CD4-positive, alpha-beta T cell (primary cell): ENCODE measurements around the gene SERINC4. TPM values are rescaled to one million over a fixed set of nuclear protein-coding genes. Genes with fewer than 3 reads are reported as not detected.
A peak's percentile ranks its signal among the peaks of the same experiment; 100 is the strongest.
"Not testable (repeated sequence)": the region's sequence is repeated elsewhere in the genome, so short reads cannot be mapped to it uniquely, and the experiment has no call there.

Source experiments
- ATAC-seq: fragments of 200-7000 bp; cut with Tn5 transposase; one replicate; pipeline ENCODE4 v1.10.0; 2022; ENCODE audit warnings: mild to moderate bottlenecking; ENCODE audit not compliant: poor library complexity
- CTCF ChIA-PET: fragments of 350-600 bp; sonication (Branson Sonifier 250); formaldehyde crosslinking; loops from one replicate; lab custom pipeline; 2021; ENCODE audit warnings: antibody characterized with exemption, inconsistent platforms; lab: Charles Lee
- POLR2A ChIA-PET: fragments of 350-600 bp; sonication (Branson Sonifier 250); formaldehyde crosslinking; loops from one replicate; lab custom pipeline; 2021; ENCODE audit warnings: antibody characterized with exemption, inconsistent platforms; lab: Charles Lee
- DNase-seq, 14 experiments: peaks; one replicate each; pipeline ENCODE4 v3.0.0-alpha.2; 2013 to 2020; ENCODE audit warnings: mixed read lengths in 2 of 14
- H3K27ac ChIP-seq, 2 donors: one replicate each; pipeline versions ENCODE4 v1.5.1 to v1.7.0; 2013; ENCODE audit warnings: low read length in 2 of 2, low read depth in 1 of 2, mild to moderate bottlenecking in 1 of 2
- H3K27me3 ChIP-seq, 2 experiments: 1 replicate in 1 of 2; 2 replicates in 1 of 2; pipeline versions ENCODE4 v1.6.1 to v1.7.0; 2013; ENCODE audit warnings: low read length in 2 of 2, control low read depth in 1 of 2, mild to moderate bottlenecking in 1 of 2, moderate library complexity in 1 of 2; ENCODE audit not compliant: insufficient read depth in 2 of 2, control insufficient read depth in 1 of 2
- H3K36me3 ChIP-seq: one replicate; pipeline ENCODE4 v1.6.1; 2013; ENCODE audit warnings: low read length, control low read depth; ENCODE audit not compliant: insufficient read depth
- H3K4me1 ChIP-seq: one replicate; pipeline ENCODE4 v1.6.1; 2013; ENCODE audit warnings: low read length, control low read depth; ENCODE audit not compliant: insufficient read depth
- H3K4me3 ChIP-seq: one replicate; pipeline ENCODE4 v1.5.1; 2013; ENCODE audit warnings: mild to moderate bottlenecking, low read length, moderate library complexity
- H3K9me3 ChIP-seq, 2 experiments: 1 replicate in 1 of 2; 2 replicates in 1 of 2; pipeline versions ENCODE4 v1.6.1 to v1.7.0; 2013; ENCODE audit warnings: low read length in 2 of 2, mild to moderate bottlenecking in 2 of 2, control low read depth in 1 of 2, moderate library complexity in 1 of 2; ENCODE audit not compliant: control insufficient read depth in 1 of 2, insufficient read depth in 1 of 2
- H3K27ac Mint-ChIP-seq: one replicate; pipeline ENCODE4 v1.8.0; 2020; ENCODE audit warnings: mixed read lengths
- H3K27me3 Mint-ChIP-seq: one replicate; pipeline ENCODE4 v1.8.0; 2021; ENCODE audit warnings: mixed read lengths
- H3K36me3 Mint-ChIP-seq: one replicate; pipeline ENCODE4 v1.8.0; 2021; ENCODE audit warnings: low read depth, mixed read lengths
- H3K4me1 Mint-ChIP-seq: one replicate; pipeline ENCODE4 v1.8.0; 2021; ENCODE audit warnings: low read depth, mixed read lengths
- H3K4me3 Mint-ChIP-seq: one replicate; pipeline ENCODE4 v1.8.0; 2020; ENCODE audit warnings: mild to moderate bottlenecking, mixed read lengths
- H3K9me3 Mint-ChIP-seq: one replicate; pipeline ENCODE4 v1.8.0; 2020; ENCODE audit warnings: mixed read lengths
- intact Hi-C, 2 experiments: fragments of 100-400 bp; cut with DNase I in 1 of 2; cut with micrococcal nuclease in 1 of 2; formaldehyde crosslinking; loops; one replicate each; pipeline versions ENCODE4 v1.15.1 to v1.9.0; 2023 to 2025; cut with DNase I, micrococcal nuclease
- total RNA-seq, 174 experiments: library from RNA in 2 of 174; stranded (reverse) in 2 of 174; gene quantifications; one replicate each; pipeline ENCODE4 v1.2.3 and lab custom pipeline; 2021 to 2026
- TF ChIP-seq, protein P1 (sequence below): fragments of 200-600 bp; IDR thresholded peaks from one replicate; pipeline ENCODE4 v1.8.0; 2022; ENCODE audit warnings: antibody characterized with exemption, mild to moderate bottlenecking

SERINC4 gene
- total RNA-seq, 2 experiments from 2014 or later = 0.36 TPM; not detected in 1

DNA sequence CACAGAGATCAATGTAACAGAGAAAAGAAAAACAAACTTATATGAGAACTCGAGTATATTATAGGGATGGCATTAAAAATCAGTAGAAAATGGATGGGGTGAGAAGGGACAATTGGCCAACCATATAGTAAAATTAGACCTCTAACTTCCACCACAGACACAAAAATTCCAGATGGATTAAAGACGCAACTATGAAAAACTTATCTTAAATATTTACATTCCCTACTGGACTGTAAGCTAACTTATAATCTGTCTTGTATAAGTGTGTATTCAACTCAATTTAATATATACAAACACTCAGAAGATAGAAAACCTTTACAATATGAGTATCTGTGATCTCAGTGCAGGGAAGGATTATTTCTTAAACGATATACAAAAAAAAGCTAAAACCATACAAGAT lies 21.5 kb upstream of the SERINC4 start:
- H3K4me3 ChIP-seq = no peak overlapping the region
- TF ChIP-seq, protein P1, sequence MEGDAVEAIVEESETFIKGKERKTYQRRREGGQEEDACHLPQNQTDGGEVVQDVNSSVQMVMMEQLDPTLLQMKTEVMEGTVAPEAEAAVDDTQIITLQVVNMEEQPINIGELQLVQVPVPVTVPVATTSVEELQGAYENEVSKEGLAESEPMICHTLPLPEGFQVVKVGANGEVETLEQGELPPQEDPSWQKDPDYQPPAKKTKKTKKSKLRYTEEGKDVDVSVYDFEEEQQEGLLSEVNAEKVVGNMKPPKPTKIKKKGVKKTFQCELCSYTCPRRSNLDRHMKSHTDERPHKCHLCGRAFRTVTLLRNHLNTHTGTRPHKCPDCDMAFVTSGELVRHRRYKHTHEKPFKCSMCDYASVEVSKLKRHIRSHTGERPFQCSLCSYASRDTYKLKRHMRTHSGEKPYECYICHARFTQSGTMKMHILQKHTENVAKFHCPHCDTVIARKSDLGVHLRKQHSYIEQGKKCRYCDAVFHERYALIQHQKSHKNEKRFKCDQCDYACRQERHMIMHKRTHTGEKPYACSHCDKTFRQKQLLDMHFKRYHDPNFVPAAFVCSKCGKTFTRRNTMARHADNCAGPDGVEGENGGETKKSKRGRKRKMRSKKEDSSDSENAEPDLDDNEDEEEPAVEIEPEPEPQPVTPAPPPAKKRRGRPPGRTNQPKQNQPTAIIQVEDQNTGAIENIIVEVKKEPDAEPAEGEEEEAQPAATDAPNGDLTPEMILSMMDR = no peak
- DNase-seq = no peak
- peak overlapping the region; percentile 69 for H3K27ac Mint-ChIP-seq
- H3K27ac ChIP-seq = no peak overlapping the region
- H3K4me3 Mint-ChIP-seq = peak overlapping the region; percentile 84
- ChIA-PET CTCF (interaction anchor here (1.5 kb wide), 1 partner anchor 45 kb away, joined by 3 read pairs; the partner anchor contains the start of gene ELL3), POLR2A (interaction anchor here (1.4 to 4.2 kb wide), 2 partner anchors 21 to 27 kb away, joined by 3 to 74 read pairs; partner anchors contain the start of genes HYPK and SERINC4)
- peaks cover 35% of the 10 kb centered on the region for H3K4me1 Mint-ChIP-seq
- no peak for ATAC-seq
- peaks cover 22% of the 10 kb centered on the region for H3K36me3 ChIP-seq
- no peaks in the 10 kb centered on the region for H3K9me3 Mint-ChIP-seq
- H3K36me3 Mint-ChIP-seq = peaks cover 38% of the 10 kb centered on the region
- H3K9me3 ChIP-seq = no peaks in the 10 kb centered on the region
- H3K4me1 ChIP-seq = peaks cover 59% of the 10 kb centered on the region
- no peaks in the 10 kb centered on the region for H3K27me3 ChIP-seq
- intact Hi-C loops = loop anchor here in 1 of 2 experiments (10.0 kb wide), 2 partner anchors 603 to 897 kb away; partner anchors contain the start of genes CTDSPL2 and TTBK2
- no peaks in the 10 kb centered on the region for H3K27me3 Mint-ChIP-seq

GRCh38 chr15:43815064-43815463 lies 15.0 kb upstream of the SERINC4 start:
- H3K9me3 Mint-ChIP-seq, H3K27me3 ChIP-seq, H3K4me3 ChIP-seq, H3K27me3 Mint-ChIP-seq, H3K4me3 Mint-ChIP-seq, H3K4me1 Mint-ChIP-seq, H3K9me3 ChIP-seq, intact Hi-C loops, H3K27ac Mint-ChIP-seq, DNase-seq, H3K27ac ChIP-seq, ATAC-seq: not testable (repeated sequence)
- Histone ChIP-seq H3K4me1 (peaks cover 15% of the 10 kb centered on the region), H3K36me3 (peaks cover 72% of the 10 kb centered on the region)
- peaks cover 67% of the 10 kb centered on the region for H3K36me3 Mint-ChIP-seq
- POLR2A ChIA-PET = interaction anchor here (1.4 kb wide), 1 partner anchor 15 kb away, joined by 5 read pairs; the partner anchor contains the start of gene HYPK
- CTCF ChIA-PET = interaction anchor here (1.0 kb wide), 1 partner anchor 38 kb away, joined by 3 read pairs; the partner anchor contains the start of gene ELL3

GRCh38 chr15:43808960-43809678 lies 9.1 kb upstream of the SERINC4 start:
- Histone ChIP-seq H3K4me1 (no peaks in the 10 kb centered on the region), H3K27me3 (no peaks in the 10 kb centered on the region), H3K4me3 (no peak overlapping the region), H3K27ac (no peak overlapping the region), H3K36me3 (peaks cover 84% of the 10 kb centered on the region), H3K9me3 (no peaks in the 10 kb centered on the region)
- intact Hi-C loops = no loop called here
- H3K4me3 Mint-ChIP-seq = no peak overlapping the region
- ATAC-seq (no peak), DNase-seq (no peak)
- peaks cover 4% of the 10 kb centered on the region for H3K4me1 Mint-ChIP-seq
- peaks cover 84% of the 10 kb centered on the region for H3K36me3 Mint-ChIP-seq
- ChIA-PET POLR2A (interaction anchor here (1.1 kb wide), 2 partner anchors 9 to 16 kb away, joined by 3 to 4 read pairs; partner anchors contain the start of genes HYPK, MFAP1 and SERINC4), CTCF (interaction anchor here (0.8 to 1.6 kb wide), 4 partner anchors 9 to 33 kb away, joined by 3 to 5 read pairs (median 4); partner anchors contain the start of genes ELL3, HYPK, SERF2 and SERINC4)
- TF ChIP-seq, protein P1 = no peak
- H3K9me3 Mint-ChIP-seq = no peaks in the 10 kb centered on the region
- H3K27ac Mint-ChIP-seq = no peak overlapping the region
- H3K27me3 Mint-ChIP-seq = no peaks in the 10 kb centered on the region
